ENCODE data around the gene GAGE13.
"Not testable (repeated sequence)": the region's sequence is repeated elsewhere in the genome, so short reads cannot be mapped to it uniquely, and the experiment has no call there.

The GAGE13 gene

DNA sequence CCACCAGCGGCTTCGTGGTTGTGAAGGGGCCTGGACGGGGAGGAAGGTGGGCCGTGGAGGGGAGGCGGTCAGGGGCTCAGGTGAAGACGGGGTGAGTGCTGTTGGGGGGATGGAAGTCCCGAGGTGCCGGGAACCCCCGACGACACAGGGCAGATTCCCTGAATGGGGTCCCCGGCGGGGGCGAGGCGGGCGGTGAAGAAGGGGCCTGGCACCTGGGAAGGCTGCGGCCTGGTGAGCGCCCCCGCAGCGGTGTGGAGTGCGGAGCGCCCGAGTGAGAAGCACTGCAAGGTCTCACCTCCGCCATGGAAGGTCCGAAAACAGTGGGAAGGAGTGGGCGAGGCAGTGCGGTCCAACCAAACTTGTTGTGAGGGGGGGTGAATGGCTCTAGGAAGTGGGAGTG is 459 bp downstream of the GAGE13 start:
- not testable (repeated sequence) for H3K9ac ChIP-seq (ENCODE audit: low read depth, low read length); H3K27ac ChIP-seq (ENCODE audit: low read depth, low read length); H3K4me3 ChIP-seq (ENCODE audit: low read depth, low read length); H3K36me3 ChIP-seq (ENCODE audit: control insufficient read depth, insufficient read depth, low read length); H3K27me3 ChIP-seq (ENCODE audit: control insufficient read depth, insufficient read depth, low read length); H3K4me1 ChIP-seq (ENCODE audit: control insufficient read depth, insufficient read depth, low read length); H3K9me3 ChIP-seq (ENCODE audit: control insufficient read depth, insufficient read depth, low read length)

DNA sequence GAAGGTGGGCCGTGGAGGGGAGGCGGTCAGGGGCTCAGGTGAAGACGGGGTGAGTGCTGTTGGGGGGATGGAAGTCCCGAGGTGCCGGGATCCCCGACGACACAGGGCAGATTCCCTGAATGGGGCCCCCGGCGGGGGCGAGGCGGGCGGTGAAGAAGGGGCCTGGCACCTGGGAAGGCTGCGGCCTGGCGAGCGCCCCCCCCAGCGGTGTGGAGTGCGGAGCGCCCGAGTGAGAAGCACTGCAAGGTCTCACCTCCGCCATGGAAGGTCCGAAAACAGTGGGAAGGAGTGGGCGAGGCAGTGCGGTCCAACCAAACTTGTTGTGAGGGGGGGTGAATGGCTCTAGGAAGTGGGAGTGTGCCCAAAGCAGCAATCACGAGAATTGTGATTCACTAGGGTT is 10.1 kb downstream of the GAGE13 start:
- H3K4me3 ChIP-seq (ENCODE audit: low read depth, low read length); H3K9ac ChIP-seq (ENCODE audit: low read depth, low read length); H3K36me3 ChIP-seq (ENCODE audit: control insufficient read depth, insufficient read depth, low read length); H3K4me1 ChIP-seq (ENCODE audit: control insufficient read depth, insufficient read depth, low read length); H3K27ac ChIP-seq (ENCODE audit: low read depth, low read length); H3K9me3 ChIP-seq (ENCODE audit: control insufficient read depth, insufficient read depth, low read length); H3K27me3 ChIP-seq (ENCODE audit: control insufficient read depth, insufficient read depth, low read length): not testable (repeated sequence)

DNA sequence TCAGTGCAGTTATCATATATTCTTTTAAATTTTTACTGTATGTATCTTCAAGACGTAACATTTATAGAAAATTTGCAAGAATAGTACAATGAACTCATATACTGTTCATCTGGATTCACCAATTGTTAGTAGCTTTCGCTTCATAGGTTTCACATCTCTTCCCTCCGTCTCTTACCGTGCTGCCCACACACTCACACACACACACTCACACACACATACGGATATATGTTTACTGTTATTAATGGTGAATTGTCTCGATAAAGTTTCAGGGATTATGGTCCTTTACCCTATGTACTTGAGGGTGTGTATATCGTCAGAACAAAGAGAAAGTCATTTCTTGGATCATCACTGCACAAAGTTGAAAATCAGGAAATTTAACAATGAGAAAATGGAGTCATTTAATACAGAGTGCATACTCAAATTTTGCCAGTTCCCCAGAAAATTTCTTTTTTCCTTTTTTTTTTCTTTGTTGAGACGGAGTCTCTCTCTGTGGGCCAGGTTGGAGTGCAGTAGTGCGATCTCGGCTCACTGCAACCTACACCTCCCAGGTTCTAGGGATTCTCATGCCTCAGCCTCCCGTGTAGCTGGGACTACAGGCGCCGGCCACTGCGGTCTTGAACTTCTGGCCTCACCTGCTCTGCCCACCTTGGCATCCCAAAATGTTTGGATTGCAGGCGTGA is 13.3 kb downstream of the GAGE13 start:
- H3K9me3 ChIP-seq (ENCODE audit: control insufficient read depth, insufficient read depth, low read length); H3K27ac ChIP-seq (ENCODE audit: low read depth, low read length); H3K4me1 ChIP-seq (ENCODE audit: control insufficient read depth, insufficient read depth, low read length); H3K4me3 ChIP-seq (ENCODE audit: low read depth, low read length); H3K9ac ChIP-seq (ENCODE audit: low read depth, low read length); H3K27me3 ChIP-seq (ENCODE audit: control insufficient read depth, insufficient read depth, low read length); H3K36me3 ChIP-seq (ENCODE audit: control insufficient read depth, insufficient read depth, low read length): not testable (repeated sequence)

DNA sequence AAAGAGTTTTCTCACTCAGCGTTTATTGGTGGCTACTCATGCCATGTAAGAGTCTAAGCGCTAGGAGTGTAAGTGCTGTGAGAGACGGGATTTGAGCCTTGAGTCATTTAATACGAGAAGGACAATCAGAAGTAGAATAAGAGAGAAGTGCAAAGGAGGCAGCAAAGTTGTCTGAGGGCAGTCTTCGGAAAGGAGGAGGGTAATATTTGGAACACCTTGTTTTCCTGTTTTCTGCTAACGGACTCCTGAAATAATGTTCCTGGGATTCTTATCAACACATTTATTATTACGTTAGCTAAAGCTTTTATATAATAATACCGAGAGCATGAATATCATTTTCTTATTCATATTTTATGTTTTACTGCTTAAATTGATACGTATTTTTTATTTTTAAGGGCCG is 14.0 kb downstream of the GAGE13 start:
- H3K36me3 ChIP-seq (ENCODE audit: control insufficient read depth, insufficient read depth, low read length); H3K9me3 ChIP-seq (ENCODE audit: control insufficient read depth, insufficient read depth, low read length); H3K4me3 ChIP-seq (ENCODE audit: low read depth, low read length); H3K4me1 ChIP-seq (ENCODE audit: control insufficient read depth, insufficient read depth, low read length); H3K27me3 ChIP-seq (ENCODE audit: control insufficient read depth, insufficient read depth, low read length); H3K9ac ChIP-seq (ENCODE audit: low read depth, low read length); H3K27ac ChIP-seq (ENCODE audit: low read depth, low read length): not testable (repeated sequence)

DNA sequence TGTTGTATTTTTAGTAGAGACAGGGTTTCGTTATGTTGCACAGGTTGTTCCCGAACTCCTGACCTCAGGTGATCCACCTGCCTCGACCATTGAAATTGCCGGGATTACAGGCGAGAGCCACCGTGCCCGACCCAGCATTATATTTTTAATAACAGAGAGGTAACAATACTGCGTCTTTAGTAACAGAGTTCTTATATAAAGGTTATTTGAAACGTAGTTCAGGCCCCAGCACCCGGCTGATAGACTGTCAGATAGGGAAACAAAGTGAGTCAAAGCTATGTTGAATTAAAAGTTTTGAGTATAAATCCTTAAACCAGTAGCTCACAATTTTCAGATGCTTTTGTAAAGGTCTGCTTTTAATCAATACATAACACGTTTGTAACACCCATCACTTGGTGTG is 14.8 kb downstream of the GAGE13 start:
- H3K27ac ChIP-seq (ENCODE audit: low read depth, low read length); H3K4me3 ChIP-seq (ENCODE audit: low read depth, low read length); H3K9me3 ChIP-seq (ENCODE audit: control insufficient read depth, insufficient read depth, low read length); H3K4me1 ChIP-seq (ENCODE audit: control insufficient read depth, insufficient read depth, low read length); H3K27me3 ChIP-seq (ENCODE audit: control insufficient read depth, insufficient read depth, low read length); H3K36me3 ChIP-seq (ENCODE audit: control insufficient read depth, insufficient read depth, low read length); H3K9ac ChIP-seq (ENCODE audit: low read depth, low read length): not testable (repeated sequence)
